ENCODE measurements around the gene VAMP8.
A peak's percentile ranks its signal among the peaks of the same experiment; 100 is the strongest.
"Not testable (repeated sequence)": the region's sequence is repeated elsewhere in the genome, so short reads cannot be mapped to it uniquely, and the experiment has no call there.

VAMP8 gene

DNA sequence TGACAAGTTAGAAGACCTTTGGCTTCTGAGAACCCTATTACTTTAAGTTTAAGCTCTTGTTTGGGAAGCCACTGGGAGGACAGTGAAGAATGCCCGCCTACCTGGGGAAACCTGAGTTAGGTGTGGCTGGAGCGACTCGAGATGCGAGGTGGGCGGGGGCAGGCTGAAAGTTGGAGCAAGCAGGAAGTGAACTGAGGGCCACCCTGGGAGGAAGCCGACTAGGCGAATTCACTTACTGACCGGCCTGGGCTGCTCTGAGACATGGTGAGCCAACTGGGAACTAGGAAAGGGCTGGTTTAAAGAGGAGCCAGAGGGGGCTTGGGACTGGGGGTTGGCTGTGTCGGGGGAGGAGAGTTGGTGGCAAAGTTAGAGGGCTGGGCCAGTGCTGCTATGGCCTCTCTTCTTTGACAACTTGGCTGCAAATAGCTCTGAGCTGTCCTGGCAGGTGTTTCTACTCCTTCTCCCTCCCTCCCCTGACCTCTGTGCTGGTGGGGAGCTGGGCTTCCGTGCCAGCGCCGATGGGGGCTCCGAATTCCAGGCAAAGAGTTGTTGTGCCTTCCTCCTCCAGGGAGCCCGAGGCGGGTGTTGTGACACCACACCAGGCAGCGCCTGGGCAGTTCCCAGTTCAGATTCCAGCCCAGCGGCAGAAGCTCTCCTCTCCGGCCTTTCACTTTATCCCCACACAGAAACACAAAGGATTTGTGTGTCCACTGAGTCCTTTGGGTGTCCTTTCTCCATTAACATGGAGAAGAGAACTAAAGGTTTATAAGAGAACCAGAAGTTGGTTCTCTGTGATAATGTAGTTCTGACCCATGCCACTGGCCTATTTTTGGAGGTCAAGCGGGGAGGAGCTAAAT, at the start of gene VAMP8:
TSS of gene VAMP8 (plus strand) at position 201 of the 857 bp plus-strand sequence. CDS start at position 262, 61 bp downstream.
- no peak for FAIRE-seq

DNA sequence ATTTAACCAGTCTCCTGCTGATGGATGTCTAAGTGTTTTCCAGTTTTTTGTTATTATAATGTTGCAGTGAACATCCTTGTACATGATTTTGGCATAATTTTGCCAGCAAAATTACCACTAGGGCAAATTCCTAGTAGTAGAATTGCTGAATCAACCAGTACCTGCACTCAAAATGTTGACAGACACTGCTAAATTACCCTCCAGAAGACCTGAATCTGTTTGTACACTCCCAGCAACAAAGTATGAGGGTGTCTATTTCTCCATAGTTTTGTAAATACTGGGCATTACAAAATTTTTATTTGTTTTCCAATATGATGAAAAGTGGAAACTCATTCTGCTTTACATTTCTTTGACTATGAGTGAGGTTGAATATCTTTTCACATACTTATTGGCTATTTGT, 49.6 kb upstream of the VAMP8 start:
- no peak for FAIRE-seq

DNA sequence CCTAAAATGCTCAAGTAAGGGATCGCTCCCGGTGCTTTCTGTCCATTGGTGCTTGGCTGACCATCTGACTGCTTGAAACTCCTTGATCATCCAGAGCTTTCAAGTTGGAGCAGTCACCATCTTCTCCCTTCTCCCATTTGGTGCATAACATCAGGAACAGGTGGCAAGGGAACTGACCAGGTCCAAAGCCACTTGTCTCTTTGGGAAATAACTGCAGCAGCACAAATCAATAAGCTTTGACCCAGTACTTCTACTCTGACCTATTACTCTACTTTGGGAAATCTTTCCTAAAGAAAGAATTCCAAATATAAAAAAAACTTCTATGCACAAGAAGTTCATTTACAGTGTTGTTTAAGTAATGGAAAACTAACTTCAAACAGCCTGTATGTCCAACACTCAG, 49.0 kb upstream of the VAMP8 start:
- FAIRE-seq: no peak

DNA sequence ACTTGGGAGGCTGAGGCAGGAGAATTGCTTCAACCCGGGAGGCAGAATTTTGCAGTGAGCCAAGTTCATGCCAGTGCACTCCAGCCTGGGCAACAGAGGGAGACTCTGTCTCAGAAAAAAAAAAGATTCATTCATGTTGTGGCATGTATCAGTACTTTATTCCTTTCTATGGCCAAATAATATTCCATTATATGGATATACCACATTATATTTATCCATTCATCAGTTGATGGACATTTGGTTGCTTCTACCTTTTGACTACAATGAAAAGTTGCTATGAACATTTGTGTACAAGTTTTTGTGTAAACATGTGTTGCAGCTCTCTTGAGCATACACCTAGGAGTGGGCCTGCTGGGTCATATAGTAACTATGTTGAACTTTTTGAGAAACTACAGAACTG, 47.6 kb upstream of the VAMP8 start:
- no peak for FAIRE-seq

GRCh38 chr2:85531589-85531988, 45.8 kb upstream of the VAMP8 start:
- no peak for FAIRE-seq

GRCh38 chr2:85534099-85534498, 43.3 kb upstream of the VAMP8 start:
- no peak for FAIRE-seq

DNA sequence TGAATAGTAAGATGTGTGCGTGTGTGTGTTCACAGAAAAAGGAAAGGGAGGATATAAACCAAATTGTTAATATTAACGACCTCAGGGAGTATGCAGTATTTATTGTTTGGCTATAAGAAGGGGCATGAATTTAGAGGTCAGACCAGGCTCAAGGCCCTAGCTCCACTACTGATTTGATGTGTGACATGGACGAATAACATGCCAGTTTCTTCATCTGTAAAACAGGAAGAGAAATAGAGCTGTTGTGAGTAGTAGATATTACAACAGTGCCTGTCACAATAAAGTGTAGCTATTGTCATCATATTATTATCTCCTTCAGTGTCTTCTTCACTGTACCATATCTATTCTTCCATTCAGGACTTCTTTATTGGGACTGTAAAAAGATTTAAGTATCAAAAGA, 42.5 kb upstream of the VAMP8 start:
- FAIRE-seq: no peak

GRCh38 chr2:85536479-85536878, 40.9 kb upstream of the VAMP8 start:
- FAIRE-seq: no peak

DNA sequence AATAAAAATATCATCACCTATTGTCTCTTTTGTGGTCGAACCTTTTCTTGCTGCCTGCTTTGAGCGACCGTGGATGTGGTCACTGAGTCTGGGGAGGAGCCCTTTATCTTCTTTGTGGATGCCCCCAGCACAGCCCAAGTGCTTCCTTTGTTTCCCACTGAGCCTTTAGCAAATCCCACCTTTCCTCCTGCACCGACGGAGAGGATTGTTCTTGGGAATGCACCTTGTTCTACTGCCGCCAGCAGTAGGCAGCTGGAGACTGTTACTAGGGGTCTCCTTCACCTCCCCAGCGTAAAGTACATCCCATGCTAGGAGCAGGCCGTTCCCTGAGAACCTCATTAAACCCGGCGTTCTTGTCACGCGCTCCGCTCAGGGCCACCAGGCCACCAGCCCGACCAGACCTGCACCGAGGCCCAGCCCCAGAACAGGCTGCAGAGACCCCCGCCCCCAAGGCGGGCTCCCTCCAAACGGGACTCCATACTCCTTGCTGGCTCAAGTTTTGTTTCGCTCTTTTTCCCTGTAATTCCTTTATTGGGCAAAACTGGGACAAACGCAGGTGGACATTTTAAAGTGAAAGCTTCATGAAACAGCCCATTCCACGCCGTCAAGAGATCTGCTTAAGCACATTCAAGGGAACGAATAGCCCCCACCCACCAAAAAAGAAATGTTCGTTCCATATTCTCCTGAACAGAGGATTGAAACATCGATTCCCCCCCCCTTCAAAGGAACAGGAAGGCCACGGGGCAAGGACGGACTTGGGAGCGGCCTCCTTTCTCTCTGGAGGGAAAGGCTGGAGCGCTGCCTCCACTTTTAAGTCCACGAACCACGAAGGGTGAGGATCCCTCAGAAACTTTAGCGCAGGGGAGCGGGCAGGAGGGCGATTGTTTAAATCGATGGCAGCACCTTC, 39.5 kb upstream of the VAMP8 start:
- no peak for FAIRE-seq

GRCh38 chr2:85538507-85539360, 38.7 kb upstream of the VAMP8 start, which contains the start of gene MAT2A:
MAT2A (plus strand) TSS chr2:85539168; CDS start chr2:85539288, 120 bp downstream.
- FAIRE-seq: peak; percentile 3

DNA sequence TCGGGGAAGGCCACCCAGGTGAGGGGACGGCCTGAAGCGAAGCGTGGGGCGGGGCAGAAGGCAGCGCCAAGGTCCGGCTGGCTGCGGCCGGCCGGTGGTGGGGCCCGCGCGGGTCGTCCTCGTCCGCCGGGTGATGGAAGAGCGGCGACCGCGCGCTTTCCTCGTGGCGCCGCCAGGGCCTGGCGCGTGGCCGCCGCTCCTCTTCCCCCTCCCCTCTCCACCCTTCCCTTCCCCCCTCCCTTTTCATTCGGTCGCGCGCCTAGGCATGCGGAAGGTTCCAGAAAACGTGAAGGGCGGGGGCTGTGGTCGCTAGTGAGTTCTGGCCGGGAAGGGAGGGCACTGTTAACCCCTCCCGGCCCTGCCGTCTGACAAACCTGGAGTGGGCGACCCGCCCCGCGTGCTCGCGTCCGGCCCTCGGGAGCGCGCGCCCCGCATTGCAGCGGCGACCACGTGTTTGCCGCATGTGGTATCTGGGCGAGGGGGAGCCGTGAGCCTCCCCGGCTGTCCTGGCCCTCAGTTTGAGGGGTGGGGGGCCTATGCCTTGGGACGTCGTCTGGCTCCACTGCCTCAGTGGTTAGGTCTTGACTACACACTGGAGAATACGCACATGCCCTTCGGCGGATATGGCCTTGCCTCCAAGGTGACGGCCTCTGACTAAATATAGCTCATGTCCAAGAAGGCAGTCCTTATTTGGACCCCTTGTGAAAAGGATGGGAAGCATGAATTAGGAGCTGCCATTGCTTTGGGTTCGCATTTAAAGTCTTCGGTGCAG, 37.8 kb upstream of the VAMP8 start:
- no peak for FAIRE-seq

DNA sequence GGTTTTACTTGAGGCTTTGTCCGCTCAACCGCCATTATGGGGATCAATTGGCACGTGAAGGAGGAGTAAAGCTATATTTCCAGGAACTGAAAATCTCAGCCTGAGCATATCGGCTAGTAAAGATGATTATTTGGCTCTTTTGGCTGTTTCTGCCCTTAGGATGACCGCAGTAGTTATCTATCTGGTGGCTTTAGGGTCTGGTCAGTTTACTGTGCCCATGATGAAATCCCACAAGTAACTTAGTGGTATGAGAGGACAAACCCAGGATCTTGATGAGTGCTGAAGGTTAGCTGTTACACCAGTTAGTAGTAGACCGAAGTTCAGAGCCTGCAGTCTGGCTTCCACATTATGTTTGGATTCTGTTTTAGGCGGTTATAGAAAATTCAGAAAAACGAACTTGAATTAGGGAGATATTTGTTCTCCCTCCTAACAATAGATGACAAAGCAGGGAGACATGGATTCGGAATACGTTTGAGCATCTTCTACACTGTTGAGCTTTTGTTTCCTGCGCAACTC, 37.2 kb upstream of the VAMP8 start:
- no peak for FAIRE-seq

DNA sequence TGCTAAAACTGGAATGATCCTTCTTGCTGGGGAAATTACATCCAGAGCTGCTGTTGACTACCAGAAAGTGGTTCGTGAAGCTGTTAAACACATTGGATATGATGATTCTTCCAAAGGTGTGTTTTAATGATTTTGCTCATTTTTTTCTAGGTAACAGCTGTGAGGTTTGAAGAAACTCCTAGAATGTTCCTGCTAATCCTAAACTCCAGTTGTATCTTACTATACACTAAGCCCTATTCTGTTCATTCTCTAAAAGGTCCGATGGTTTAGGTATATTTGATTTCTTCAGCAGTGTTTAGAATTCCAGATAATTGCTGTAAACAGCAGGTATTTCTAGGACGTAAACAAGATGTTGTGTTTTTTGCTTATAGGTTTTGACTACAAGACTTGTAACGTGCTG, 36.1 kb upstream of the VAMP8 start:
- no peak for FAIRE-seq

DNA sequence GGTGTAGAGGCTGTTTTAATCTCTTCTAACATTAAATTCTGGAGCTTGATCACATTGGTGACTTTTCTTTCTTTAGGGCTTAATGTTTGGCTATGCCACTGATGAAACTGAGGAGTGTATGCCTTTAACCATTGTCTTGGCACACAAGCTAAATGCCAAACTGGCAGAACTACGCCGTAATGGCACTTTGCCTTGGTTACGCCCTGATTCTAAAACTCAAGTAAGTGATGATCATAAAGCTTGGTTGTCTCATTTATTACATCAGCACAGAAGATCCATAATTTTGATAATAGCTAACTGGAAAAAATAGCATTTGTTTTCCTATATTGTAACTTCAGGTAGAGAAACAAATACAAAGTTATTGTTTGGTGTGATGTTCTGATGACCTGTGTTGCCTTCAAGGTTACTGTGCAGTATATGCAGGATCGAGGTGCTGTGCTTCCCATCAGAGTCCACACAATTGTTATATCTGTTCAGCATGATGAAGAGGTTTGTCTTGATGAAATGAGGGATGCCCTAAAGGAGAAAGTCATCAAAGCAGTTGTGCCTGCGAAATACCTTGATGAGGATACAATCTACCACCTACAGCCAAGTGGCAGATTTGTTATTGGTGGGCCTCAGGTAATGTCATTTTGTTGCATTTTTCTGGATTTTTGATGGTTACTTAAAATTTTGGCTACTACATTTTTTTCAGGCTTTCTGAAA, 35.5 kb upstream of the VAMP8 start:
- no peak for FAIRE-seq

GRCh38 chr2:85542777-85543176, 34.6 kb upstream of the VAMP8 start:
- FAIRE-seq: no peak

DNA sequence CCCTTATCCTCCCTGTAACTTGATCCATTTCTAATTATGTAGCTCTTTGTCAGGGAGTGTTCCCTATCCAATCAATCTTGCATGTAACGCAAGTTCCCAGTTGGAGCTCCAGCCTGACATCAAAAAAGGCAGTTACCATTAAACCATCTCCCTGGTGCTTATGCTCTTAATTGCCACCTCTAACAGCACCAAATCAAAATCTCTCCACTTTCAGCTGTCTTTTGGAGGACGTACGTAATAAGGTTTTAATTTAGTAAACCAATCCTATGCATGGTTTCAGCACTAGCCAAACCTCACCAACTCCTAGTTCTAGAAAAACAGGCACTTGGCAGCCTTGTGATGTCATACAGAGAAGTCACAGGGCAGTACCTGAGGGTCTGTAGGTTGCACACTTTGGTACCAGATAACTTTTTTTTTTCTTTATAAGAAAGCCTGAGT, 33.1 kb upstream of the VAMP8 start:
- not testable (repeated sequence) for FAIRE-seq

GRCh38 chr2:85544915-85545779, 32.2 kb upstream of the VAMP8 start:
- not testable (repeated sequence) for FAIRE-seq

DNA sequence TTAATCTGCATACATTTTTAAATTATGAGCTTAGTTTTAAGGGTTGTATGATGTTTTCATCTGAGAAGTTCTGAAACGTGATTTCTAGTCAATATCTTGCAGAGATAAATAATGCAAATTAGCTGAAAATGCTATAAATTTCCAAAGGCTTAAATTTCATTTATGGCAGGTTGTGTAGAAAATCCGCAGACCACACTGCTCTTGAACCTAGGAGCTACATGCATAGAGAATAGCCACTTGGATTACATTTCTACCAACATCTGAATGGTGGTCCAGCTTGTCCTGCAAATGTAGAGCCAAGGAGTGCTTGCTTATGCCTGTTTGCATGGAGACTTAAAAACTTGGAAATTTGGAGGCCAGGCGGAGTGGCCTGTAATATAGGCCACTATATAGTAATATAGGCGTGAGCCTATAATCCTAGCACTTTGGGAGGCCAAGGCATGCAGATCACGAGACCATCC, 31.6 kb upstream of the VAMP8 start:
- peak; percentile 55 for FAIRE-seq

DNA sequence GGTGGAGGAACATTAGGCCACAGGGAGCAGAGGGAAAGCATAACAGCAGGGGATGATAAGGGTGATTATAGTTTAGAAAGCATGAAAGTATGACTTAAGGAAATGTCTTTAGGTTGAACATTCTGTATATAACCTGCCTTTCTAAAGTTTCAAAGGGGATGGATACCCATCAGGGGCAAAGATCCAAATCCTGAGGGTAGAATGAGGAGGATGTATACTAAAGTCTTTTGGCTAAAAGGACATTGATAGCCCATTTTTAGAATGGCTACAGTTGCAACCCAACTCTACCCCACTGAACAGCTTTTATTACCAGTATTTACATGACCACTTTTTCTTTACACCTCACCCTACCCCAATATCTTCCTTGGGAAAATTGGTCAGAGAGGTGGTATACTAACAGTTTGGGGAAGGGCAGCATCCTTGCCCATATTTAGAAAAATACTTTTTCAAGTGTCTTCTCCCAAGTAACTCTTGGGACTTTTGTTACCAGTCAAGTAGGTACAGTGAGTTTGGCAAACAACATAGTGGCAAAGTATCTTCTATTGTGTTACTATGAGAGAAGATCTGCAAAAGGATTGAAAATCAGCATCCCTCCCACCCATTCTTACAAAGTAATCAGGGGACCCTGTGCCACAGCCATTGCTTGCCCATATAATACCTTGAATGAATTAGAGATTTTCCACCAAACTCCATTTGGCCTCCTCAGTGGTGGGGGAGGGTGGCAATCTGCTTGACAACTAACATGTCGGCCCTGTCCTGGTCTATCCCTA, 30.1 kb upstream of the VAMP8 start:
- FAIRE-seq: no peak

Measured in G401.6 (cell line).